ENCODE results near the gene SNRPA1.

The SNRPA1 gene

GRCh38 chr15:101318839-101319238 is 23.8 kb upstream of the SNRPA1 start:
- no peak for DNase-seq (ENCODE audit: low read depth)
- no peak overlapping the region for H3K4me3 ChIP-seq (ENCODE audit: low read depth, low read length)
- no peak for TF ChIP-seq CTCF (IDR thresholded peaks at IDR 0.05; ENCODE audit: control insufficient read depth, extremely low read depth, insufficient read depth)

- TF ChIP-seq CTCF (IDR thresholded peaks at IDR 0.05; ENCODE audit: control insufficient read depth, extremely low read depth, insufficient read depth) = no peak
- DNase-seq (ENCODE audit: low read depth) = no peak
- H3K4me3 ChIP-seq (ENCODE audit: low read depth, low read length) = no peak overlapping the region
Measured at GRCh38 chr15:101318147-101318819, 23.2 kb upstream of the SNRPA1 start.

GRCh38 chr15:101317336-101317872 is 22.4 kb upstream of the SNRPA1 start:
- no peak overlapping the region for H3K4me3 ChIP-seq (ENCODE audit: low read depth, low read length)
- TF ChIP-seq CTCF (IDR thresholded peaks at IDR 0.05; ENCODE audit: control insufficient read depth, extremely low read depth, insufficient read depth) = no peak
- no peak for DNase-seq (ENCODE audit: low read depth)

- DNase-seq (ENCODE audit: low read depth) = no peak
- no peak for TF ChIP-seq CTCF (IDR thresholded peaks at IDR 0.05; ENCODE audit: control insufficient read depth, extremely low read depth, insufficient read depth)
- H3K4me3 ChIP-seq (ENCODE audit: low read depth, low read length) = no peak overlapping the region
Measured at GRCh38 chr15:101316529-101316928, 21.5 kb upstream of the SNRPA1 start.

GRCh38 chr15:101315736-101316135 is 20.7 kb upstream of the SNRPA1 start:
- H3K4me3 ChIP-seq (ENCODE audit: low read depth, low read length) = no peak overlapping the region
- TF ChIP-seq CTCF (IDR thresholded peaks at IDR 0.05; ENCODE audit: control insufficient read depth, extremely low read depth, insufficient read depth) = no peak
- no peak for DNase-seq (ENCODE audit: low read depth)

GRCh38 chr15:101314336-101315125 is 19.5 kb upstream of the SNRPA1 start:
- no peak overlapping the region for H3K4me3 ChIP-seq (ENCODE audit: low read depth, low read length)
- no peak for TF ChIP-seq CTCF (IDR thresholded peaks at IDR 0.05; ENCODE audit: control insufficient read depth, extremely low read depth, insufficient read depth)
- no peak for DNase-seq (ENCODE audit: low read depth)
